GM19238 (cell line): ENCODE data around the gene FAM187B.
"Not testable (repeated sequence)": the region's sequence is repeated elsewhere in the genome, so short reads cannot be mapped to it uniquely, and the experiment has no call there.

Experiments used
- DNase-seq: peaks from one replicate; pipeline ENCODE4 v3.0.0; 2011; ENCODE audit warnings: low spot score; ENCODE audit not compliant: insufficient read length

FAM187B gene

DNA sequence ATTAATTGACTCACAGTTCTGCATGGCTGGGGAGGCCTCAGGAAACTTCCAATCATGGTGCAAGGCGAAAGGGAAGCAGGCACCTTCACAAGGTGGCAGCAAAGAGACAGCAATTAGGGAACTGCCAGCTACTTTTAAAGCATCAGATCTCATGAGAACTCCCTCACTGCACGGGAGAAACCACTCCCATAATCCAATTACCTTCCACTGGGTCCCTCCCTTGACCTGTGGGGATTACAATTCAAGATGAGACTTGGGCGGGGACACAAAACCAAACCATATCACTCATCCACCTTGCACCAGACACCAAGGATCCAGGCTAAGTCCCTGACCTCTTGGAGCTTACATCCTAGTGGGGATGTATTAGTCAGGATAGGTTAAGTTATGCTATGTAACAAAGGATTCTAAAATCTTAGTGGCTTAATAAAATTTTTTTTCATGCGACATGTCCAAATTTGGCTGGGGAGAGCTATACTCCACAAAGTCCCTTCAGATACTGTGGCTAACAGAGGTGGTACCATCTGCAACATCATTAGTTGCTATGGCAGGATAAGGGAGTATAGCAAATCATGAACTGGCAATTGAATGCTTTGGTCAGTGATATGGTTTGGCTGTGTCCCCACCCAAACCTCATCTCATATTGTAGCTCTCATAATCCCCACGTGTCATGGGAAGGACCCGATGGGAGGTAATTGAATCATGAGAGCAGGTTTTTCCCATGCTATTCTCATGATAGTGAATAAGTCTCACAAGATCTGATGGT lies 8.3 kb upstream of the FAM187B start:
- DNase-seq: no peak

DNA sequence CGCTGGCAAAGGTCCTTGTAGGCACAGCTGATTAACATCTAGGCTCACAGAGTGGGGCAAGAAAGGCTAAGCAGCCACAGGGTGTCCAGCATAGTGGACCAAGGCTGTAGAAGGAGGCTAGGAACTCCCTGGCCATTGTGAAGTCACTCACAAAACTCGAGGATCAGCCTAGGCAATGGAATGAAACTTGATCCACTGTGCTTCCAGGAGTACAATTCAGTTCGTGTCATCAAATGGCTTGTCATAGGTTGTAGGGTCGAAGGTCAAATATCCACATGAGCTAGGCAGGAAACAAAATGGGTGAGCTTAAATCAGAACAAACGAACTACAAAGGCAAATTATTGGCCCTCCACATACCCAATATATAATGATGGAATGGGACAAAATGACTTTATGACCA lies 4.4 kb upstream of the FAM187B start:
- DNase-seq: no peak

DNA sequence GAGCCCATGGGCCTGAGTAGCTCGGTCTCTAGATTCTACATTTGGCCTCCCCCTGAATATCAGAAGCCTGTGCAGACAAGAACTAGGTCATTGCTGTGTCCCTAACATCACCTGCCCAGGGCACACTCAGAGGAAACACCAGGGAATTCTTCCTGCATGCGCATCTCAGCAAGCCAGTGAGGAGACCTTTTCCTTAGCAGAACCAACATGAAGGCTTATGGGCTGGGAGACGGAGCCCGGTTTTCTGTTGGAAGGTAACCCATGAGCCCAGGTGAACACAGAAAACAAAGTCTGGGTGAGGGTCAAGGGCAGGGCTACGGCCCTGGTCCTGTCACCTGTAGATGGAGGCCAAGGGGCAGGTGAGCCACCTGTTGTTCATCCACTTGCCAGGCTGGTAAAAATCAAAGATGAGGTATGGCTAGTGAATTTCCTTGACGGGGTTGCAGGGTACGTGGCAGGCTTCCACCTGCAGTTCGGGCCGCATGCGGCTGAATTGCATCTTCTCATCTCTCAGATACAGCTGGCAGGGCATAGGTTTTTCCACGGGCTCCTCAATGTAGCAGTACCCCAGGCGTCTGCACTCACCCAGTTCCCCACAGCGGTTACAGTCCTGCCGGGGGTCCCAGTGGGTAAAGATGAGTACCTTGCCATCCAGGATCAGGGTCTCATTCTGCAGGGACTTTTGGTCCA lies 3.6 kb upstream of the FAM187B start:
- DNase-seq: no peak

DNA sequence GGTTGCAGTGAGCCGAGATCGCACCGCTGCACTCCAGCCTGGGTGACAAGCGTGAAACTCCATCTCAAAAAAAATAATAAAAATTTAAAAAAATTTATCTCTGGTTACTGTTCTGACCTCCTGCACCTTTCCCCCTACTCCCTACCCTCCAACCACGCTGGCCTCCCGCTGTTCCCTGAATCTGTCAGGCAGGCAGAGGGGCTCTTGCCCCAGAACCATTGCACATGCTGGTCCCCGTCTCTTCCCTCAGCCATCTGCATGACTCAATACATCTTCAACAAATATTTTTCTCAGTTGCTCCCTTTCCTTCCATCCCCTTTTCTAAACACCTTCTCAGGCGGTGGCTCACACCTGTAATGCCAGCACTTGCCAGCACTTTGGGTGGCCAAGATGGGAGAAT lies 1.1 kb upstream of the FAM187B start:
- no peak for DNase-seq

DNA sequence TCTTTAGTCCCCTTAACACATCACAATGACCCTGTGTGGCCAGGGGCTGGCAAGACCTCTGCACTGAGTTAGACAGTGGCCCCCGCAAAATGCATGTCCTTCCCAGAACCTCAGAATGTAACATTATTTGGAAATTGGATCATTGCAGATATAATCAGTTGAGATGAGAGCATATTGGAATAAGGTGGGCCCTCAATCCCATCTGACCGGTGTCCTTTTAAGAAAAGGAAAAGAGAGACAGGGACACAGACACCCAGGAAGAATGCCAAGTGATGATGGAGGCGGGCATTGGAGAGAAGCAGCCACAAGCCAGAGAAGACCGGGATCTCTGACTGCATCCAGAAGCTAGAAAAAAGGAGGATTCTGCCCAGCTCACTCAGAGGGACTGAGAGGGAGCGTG lies 1.8 kb downstream of the FAM187B start:
- DNase-seq: no peak

DNA sequence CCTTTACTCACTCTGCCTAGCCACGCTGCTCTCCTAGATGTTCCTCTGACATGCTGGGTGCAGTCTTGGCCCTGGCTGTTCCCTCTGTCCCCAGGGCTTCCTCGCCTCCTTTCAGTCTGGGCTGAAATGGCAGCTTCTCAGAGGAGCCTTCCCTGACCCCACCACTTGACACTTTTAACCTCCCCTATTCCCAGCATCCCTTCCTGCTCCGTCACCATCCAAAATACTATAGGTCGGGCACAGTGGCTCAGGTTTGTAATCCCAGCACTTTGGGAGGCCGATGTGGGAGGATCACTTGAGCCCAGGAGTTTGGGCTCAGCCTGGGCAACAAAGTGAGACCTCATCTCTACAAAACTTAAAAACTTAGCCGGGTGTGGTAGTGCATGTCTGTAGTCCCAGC lies 2.6 kb downstream of the FAM187B start:
- DNase-seq: no peak

DNA sequence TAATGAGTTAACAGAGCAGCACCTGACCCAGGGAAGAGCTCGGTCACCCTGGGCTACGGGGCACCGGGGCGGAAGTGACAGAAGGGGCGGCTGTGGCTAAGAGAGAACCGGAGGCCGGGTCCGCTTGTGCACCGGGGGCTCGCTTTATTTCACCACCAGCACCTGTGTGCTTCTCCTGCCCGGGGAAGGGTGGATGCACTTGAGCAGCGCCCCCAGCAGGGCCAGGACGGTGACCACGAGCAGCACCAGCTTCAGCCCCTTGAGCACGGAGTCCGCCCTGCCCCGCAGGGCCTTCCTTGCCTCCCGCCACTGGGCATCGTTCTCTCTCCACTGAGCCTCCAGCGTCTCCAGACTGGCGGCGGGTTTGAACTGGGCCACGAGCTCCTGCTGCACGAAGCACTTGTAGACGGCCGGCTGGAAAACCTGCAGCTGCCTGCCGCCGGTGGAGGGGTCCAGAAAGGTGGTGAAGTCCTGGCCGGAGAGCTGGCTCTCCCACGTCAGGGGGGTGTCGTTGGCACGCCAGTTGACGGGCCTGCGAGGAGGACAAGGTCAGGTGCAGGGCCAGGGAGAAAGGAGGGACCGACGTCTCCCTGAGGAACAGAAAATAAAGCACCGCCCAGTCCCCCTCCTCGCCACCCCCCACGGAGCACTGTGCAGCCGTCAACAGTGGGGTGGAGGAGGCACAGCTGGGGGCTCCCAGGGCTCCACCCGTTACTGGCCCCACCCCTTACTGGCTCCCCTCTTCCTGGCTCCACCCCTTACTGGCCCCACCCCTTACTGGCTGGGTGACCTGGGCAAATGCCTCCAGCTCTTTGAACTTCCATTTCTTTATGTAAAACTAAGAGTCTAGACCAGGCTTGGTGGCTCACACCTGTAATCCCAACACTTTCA lies 3.6 kb downstream of the FAM187B start:
- no peak for DNase-seq

DNA sequence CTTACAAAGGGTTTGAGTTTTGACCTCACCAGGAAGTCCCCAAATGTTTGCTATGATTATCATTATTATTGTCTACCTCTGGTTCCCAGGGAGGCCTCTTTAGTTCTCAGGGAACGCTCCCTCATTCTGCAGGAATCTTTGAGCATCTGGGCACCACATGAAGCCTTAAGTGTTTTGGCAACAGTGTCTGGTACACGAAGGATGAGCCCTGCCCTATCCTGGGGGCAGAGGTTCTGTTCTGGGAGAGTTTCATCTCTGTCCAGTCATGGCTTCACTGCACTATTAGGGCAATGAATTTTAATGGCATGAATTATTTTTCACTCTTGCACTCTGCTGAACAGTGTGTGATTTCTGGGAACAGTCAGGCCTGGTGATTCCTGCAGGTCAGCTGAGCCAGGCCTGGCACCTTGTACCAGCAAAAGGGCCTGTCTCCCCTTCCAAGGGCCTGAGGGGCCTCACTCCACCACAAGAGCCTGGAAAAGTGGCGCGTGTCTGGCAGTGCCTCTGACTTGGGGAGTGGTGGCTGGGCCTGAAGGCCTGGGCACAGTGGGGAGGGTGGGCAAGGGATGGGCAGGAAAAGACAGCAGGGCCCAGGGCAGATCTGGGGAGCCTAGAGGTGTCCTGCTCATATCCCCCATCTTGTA lies 4.6 kb downstream of the FAM187B start:
- DNase-seq: no peak

DNA sequence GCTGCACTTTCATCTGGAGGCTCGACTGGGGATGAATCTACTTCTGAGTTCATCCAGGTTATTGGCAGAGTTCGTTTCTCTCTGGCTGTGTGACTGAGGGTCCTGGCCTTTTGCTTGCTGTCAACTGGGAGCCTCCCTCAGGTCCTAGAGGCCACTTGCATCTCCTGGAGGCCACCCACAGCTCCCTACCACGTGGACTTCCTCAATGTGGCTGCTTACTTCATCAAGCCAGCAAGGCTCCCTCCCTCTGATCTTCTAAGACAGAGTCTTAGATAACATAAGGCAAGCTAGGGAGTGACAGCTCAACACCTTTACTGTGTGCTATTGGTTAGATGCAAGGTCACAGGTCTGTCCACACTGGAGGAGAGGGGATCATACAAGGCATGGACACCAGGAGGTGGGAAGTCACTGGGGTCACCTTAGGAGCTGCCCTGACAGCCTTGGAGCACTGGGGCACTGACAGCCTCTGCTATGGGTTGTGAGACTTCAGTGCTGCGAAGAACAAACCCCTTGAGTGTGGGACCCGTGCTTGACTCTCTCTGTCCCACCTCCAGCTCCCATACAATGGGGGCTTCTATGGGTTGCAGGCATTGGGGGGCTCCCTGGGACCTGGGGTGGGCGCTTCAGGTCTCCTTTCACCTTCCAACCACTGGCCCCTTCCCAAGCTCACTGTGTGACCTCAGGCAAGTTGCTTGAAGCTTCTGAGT lies 5.3 kb downstream of the FAM187B start:
- DNase-seq: no peak

DNA sequence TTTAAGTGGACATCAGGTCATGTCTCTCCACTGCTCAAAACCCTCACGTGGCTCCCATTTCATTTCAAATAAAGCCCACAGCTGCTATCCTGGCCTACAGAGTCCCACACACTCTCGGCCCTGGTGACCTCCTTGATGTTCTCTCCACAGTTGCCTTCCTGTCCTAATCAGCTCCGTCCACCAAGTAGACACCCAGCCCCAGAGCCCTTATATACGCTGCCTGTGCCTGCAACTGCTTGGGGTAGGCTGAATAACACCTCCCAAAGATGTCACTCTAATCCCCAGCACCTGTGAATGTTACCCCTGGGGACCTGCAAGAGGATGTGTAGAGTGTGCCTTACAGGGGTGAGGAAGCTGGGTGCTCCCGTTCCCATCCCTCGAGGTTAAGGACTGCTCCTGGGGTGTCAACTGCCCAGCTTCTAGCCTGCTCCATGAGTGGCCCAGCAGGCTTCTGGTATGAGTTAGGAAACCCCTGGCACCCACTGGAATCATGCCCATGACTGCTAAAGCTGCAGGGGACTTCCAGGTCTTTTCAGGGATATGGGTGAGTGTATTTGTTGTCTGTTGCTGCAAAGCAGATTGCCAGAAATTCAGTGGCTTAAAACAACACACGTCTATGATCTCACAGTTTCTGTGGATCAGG lies 6.0 kb downstream of the FAM187B start:
- no peak for DNase-seq

DNA sequence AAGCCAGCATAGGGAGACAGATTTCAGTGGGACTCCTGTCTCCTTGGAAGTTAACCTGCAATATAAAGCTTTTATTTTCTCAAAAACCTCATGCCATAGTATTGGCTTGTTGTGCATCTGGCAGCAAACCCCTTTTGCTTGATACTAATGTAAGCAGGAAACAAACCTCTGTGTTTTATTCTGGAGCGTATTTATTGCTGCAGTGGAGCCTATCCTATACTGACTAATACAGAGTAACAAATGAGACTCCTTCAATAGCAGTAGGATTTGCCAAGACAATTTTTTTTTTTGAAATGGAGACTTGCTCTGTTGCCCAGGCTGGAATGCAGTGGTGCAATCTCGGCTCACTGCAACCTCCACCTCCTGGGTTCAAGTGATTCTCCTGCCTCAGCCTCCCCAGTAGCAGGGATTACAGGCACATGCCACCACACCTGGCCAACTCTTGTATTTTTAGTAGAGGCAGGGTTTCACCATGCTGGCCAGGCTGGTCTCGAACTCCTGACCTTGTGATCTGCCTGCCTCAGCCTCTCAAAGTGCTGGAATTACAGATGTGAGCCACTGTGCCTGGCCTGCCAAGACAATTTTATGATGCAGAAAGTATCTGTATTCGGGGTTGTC lies 7.5 kb downstream of the FAM187B start:
- DNase-seq: not testable (repeated sequence)

DNA sequence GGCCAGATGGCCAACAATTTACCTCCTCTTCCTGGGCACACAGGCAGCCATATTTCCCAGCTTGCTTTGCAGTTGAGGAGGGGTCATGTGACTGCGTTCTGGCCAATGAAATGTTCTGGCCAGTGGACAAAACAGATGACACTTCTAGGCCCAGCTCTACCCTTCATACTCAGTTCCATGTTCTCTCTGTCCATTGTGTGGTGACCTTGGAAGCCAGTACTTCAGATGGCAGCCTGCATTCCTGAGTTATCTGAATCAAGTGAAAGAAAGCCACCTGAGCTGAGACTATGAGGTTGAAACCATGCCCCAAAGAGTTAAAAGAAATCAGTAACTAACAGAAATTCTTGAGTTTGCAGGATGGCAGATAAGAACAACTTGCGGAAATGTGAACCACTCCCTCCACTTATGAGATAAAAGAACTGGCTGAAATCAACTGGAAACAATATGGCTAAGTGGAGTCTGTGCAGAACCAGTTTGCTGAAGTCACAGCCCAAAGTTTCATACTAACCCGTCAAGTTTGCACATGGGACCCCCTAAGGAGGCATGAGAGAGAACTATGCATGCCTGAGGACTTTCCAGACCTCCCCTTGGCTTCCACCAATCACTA lies 8.1 kb downstream of the FAM187B start:
- DNase-seq: no peak

DNA sequence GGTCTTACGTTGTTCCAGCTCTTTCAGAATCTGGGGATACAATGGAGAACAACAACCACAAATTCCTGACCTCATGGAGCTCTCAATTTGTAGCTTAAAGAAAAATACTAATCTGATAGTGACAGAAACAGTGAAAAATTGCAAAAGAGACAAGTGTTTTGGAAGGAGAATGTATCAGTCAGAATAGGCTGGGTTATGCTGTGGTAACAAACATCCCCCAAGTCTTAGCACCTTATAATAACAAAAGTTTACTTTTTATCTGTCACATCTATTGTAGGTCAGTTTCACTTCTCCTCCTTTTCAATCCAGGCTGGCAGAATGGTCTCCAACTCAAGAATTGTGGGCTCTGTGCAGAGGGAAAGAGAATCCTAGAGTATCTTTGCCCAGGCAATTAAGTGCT lies 9.5 kb downstream of the FAM187B start:
- DNase-seq: no peak

DNA sequence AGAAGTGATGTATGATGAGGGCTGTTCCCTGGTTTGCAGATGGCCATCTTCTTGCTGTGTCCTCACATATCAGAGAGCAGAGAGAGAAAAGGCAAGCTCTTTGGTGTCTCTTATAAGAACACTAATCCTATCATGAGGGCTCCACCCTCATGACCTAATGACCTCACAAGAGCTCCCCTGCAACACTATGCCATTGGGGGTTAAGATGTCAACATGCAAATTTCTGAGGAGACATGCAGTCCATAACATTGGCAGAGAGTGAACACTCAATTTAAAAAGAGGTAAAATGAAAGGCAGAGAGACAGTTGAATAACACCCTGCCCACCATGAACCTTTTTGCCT lies 10.9 kb downstream of the FAM187B start:
- no peak for DNase-seq

DNA sequence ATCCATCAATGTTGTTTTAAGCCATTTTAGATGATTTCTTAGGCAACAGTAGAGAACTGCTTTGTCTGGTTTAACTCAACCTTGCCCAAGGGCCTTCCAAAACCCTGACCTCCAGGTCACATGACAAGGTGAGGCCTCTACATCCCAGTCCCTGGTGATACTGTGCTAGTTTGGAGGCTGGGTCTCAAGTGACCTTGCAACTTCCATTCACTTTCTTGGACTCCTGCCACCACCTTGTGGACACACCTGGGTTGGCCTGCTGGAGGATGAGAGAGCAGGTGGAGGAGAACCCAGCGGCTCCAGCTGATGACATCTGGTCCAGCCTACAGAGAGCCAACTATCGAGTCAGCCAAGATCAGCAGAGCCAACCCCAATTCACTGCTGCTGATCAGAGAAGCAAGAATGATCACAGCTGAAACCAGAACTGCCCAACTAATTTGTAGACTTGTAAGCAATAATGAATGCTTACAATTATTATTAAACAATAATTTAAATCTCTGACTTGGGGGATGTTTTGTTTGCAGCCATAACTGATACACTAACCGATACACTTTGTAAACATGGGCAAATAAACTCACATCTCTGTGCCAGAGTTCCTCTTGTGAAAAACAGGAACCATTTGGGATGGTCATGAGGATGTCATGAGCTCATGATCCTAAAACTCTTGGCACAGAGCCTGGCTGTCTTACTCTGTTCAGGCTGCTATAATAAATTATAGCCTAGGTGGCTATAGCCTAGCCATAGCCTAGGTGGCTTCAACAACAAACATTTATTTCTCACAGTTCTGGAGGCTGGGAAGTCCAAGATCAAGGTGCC lies 11.5 kb downstream of the FAM187B start:
- DNase-seq: no peak

DNA sequence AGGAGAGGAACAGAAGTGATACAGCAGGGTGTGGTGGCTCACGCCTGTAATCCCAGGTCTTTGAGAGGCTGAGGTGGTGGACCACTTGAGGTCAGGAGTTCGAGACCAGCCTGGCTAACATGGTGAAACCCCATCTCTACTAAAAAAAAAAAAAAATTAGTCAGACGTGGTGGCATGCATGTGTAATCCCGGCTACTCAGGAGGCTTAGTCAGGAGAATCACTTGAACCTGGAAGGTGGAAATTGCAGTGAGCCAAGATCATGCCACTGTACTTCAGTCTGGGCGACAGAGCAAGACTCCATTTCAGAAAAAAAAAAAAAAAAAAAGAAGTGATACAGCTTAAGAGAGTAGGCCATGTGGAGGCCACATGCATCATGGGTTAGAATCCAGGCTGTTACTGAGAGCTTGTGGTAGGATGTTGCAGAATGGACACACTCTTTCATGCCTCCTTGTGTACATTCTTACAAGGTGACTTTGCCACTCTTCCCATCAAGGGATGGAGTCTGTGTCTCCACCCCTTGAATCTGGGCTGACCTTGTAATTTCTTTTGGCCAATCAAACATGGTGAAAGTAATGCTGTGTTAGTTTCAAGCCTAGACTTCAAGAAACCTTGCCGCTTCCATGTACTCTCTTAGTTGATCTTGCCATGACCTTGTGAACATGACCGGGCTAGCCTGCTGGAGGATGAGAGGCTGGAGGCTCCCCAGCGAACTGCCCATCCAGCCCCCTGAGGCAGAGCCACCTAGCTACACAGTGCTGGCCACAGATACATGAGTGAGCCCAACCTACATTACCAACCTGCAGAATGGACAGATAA lies 12.3 kb downstream of the FAM187B start:
- DNase-seq: no peak

DNA sequence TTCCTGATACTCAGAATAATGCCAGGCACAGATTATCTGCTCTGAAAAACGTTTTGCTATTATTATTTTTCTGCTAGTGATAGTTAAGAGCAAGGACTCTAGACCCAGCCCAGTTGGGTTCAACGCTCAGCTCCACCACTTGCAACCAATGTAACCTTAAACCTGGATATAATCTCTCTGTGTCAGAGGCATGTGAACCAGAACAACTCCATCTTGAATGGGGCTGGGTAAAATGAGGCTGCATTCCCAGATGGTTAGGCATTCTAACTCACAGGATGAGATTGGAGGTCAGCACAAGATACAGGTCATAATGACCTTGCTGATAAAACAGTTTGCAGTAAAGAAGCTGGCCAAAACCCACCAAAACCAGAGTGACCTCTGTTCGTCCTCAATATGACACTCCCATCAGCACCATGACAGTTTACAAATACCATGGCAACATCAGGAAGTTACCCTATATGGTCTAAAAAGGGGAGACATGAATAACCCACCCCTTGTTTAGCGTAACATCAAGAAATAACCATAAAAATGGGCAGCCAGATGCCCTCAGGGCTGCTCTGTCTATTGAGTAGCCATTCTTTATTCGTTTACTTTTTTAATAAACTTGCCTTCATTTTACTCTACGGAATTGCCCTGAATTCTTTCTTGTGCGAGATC lies 13.6 kb downstream of the FAM187B start:
- no peak for DNase-seq
